GM18505 (cell line): Measurements from ENCODE around the gene SNIP1.
A peak's percentile ranks its signal among the peaks of the same experiment; 100 is the strongest.
"Not testable (repeated sequence)": the region's sequence is repeated elsewhere in the genome, so short reads cannot be mapped to it uniquely, and the experiment has no call there.

Experiments used
- ATAC-seq: cut with Tn5 transposase; IDR thresholded peaks from one replicate; pipeline ENCODE4 v1.9.1; 2021; ENCODE audit not compliant: unreplicated experiment
- POLR2A ChIP-seq: IDR thresholded peaks from 4 replicates; pipeline ENCODE4 v1.6.1; 2011; ENCODE audit warnings: borderline replicate concordance; ENCODE audit not compliant: insufficient read depth, insufficient read length; ENCODE audit errors: extremely low read depth

The SNIP1 gene

DNA sequence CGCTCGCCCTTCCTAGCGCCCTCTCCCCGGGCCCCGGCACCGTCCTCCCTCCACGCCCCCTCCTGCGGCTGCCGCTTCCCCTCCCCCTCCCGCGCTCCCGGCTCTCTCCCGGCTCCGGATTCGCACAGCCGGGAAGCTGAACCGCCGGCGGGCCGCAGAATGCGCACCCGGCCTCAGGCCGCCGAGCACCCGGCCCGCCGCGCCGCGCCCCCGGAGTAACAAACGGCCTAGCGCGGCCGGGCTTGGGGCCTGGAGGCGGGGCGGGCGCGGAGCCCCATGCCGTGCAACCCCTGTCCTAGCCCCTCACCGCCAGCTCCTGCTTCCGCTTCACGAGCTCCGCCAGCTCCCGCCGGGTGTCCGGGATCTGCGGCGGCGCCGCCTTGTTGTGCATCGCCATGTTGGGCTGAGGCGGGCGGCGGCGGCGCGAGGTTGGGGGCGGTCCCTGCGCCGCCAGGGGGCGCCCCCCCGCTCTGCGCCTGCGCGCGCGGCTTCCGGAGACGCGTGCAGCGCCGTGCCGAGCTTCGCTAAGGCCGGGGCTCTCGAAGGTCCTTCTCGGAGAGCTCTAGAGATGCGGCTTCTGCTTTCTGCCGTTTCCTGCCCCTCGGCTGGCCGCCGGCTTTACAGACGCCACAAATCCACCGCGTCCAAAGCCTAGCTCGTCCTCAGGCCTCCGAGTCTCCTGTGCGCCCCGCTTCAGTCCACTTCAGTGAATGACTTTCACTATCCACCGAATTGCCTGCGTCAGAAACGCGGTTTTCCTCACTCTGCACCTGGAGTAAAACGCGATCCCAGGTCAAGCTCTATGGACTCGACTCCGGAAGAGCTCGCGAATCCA, 39.5 kb downstream of the SNIP1 start, which contains the start of gene MEAF6:
TSS of gene MEAF6 (minus strand) at position 417 of the 835 bp plus-strand sequence. CDS start at position 397, 20 bp downstream.
- TF ChIP-seq POLR2A: peak; percentile 93
- ATAC-seq: peak; percentile 86

DNA sequence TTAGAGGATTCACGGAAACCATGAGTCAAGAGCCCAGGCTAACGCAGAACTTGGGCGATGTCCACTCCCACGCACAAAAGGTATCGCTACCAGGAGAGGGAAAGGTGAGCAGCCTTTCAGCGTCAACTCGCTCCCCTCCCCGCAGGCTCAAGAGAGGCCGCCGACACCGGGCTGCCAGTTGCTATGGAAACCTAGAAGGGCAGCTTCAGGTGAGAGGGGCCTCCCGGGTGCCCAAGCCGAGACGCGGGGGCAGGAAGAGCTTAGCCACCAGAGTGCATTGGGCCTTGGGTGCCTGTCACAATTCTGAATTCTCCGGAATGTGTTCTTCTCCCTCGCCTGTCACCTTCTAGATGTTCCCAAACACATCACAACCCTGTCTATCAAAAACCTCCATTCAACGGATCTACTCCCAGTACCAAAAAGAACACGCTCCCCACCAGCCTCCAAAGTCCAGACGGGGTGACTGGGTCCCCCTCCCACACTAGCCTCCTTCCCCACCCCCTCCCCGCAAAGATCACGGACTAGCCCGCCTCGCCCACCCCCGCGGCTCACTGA, 40.2 kb downstream of the SNIP1 start:
- no peak for TF ChIP-seq POLR2A
- ATAC-seq: peak; percentile 25

DNA sequence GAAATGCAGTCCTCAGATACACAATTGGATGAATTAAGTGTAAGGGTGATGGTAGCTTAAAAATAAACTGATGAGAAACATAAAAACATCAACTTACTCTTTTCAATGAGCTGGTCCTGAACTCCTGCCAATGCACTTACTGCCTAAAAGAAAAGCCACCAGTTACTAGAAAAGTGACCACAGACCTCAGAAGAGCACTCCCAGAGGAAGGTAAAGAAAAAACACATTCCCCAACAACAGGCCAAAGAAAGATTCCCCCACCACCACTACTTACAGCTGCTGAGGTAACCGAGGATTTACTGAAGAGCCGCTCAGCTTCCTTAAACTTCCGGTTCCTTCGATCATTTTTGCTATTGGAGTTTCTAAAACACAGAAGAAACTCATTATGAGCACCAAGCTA, 44.9 kb downstream of the SNIP1 start:
- TF ChIP-seq POLR2A: no peak
- no peak for ATAC-seq

- no peak for TF ChIP-seq POLR2A
These were observed 47.4 kb downstream of the SNIP1 start for GRCh38 chr1:37506740-37507139.

DNA sequence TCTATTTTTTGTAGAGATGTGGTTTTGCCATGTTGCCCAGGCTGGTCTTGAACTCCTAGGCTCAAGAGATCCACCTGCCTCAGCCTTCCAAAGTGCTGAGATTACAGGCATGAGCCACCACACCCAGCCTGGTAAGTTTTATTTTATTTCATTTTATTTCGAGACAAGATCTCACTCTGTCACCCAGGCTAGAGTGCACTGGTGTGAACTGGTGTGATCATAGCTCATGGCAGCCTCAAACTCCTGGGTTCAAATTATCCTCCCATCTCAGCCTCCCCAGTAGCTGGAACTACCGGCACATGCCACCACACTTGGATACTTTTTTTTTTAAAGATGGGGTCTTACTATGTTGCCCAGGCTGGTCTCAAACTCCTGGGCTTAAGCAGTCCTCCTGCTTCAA, 51.3 kb downstream of the SNIP1 start:
- ATAC-seq: not testable (repeated sequence)

More at GRCh38 chr1:37506740-37507139, 47.4 kb downstream of the SNIP1 start:
- ATAC-seq: no peak

- ATAC-seq: no peak
These were observed 52.0 kb downstream of the SNIP1 start for GRCh38 chr1:37502104-37502503.

GRCh38 chr1:37501661-37502060, 52.4 kb downstream of the SNIP1 start:
- no peak for TF ChIP-seq POLR2A
- no peak for ATAC-seq

More at GRCh38 chr1:37502104-37502503, 52.0 kb downstream of the SNIP1 start:
- TF ChIP-seq POLR2A: no peak

DNA sequence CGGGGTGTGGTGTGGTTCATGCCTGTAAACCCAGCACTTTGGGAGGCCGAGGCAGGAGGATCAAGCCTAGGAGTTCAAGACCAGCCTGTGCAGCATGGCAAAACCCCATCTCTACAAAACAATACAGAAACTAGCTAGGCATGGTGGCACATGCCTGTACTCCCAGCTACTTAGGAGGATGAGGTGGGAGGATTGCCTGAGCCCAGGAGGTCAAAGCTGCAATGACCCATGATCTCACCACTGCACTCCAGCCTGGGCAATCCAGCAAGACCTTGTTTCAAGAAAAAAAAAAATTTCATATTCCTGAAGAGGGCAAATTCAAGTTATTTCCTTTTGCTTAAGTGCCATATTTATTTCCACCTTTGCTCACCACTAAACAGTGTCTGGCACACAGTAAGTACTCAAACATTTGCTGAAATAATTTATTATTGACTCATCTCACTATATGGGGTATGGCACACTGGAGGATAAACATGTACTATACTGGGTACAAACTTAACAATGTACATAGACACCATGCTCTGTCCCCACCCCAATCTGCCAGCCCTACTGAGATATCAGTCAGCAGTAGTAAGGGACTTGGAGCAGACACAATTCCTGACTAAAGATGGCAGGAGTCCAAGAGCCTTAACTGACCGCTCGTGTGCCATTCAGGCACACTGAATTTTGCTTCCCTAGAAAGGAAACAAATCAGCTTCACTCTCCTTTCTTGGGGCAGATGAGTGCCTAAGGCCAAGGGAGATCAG, 55.0 kb downstream of the SNIP1 start:
- TF ChIP-seq POLR2A: no peak

DNA sequence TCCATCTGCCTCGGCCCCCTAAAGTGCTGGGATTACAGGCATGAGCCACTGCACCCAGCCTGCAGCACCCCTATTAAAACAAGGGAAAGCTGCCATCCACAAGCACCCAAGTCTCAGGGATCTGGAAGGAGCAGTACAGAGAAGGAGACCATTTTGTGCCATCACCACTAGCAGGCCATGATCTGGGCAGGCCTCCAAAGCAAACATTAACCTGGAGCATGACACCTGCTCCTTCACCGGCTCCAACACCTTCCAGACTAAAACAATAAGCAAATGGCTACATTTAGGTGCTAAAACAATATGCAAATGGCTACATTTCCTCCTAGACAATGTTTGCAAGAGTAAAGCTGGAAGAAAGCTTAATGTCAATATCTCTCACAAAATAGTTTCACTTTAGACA, 56.3 kb downstream of the SNIP1 start:
- no peak for TF ChIP-seq POLR2A
- ATAC-seq: no peak

More for the DNA sequence above, 55.0 kb downstream of the SNIP1 start:
- no peak for ATAC-seq

DNA sequence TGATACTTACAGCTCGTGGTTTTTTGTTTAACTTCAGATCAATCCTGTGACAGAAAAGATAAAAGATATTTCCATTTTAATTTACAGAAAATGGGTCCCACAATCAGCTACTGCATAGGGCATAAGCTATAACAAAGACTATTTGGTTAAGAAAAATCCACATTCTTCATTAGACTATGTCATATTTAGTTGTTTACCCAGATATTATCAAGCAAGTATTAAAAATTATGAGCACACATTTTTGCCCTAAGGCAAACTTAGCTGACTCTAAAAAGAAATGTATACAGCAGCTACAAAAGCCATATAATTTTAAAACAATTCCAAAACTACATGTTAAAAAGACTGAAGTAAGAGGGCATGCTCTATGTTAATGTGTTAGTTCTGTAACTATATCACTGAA, 58.2 kb downstream of the SNIP1 start:
- ATAC-seq: no peak
- no peak for TF ChIP-seq POLR2A

DNA sequence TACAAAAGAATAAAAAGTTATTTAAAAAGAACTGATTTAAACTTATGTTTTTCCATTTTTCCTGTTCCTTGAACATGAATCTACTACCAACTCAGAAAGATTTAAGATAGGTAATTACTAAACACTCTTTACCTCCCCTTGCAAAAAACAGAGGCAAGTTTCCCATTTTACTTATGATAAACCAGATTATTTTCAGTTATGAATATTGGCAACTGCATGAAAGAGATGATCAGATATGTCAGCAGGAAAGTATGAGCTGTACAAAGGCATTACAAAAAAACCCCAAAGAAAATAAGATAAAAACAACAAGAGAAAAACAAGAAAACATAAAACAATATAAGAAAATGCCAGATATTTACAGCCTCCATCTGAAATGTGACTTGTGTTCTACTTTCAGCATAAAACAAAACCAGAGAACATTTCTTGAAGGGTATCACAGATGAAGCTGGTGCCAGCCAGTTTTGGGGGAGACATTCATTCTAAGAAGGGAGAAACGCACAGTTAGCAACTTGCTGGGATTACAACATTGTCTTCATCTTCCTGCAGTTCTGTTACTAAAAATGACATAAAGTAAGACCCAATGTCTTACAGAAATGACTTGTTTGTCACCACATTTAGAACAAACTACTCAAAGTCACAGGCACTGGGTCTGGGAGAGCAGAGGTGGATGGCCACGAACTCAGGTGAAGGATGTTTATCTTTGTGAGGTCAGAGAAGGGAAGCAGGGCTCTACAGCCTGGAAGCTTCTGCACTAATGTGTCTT, 60.6 kb downstream of the SNIP1 start:
- no peak for ATAC-seq

GRCh38 chr1:37487619-37487984, 66.5 kb downstream of the SNIP1 start:
- no peak for ATAC-seq
- no peak for TF ChIP-seq POLR2A

More for the DNA sequence above, 60.6 kb downstream of the SNIP1 start:
- TF ChIP-seq POLR2A: no peak

- ATAC-seq: no peak
- no peak for TF ChIP-seq POLR2A
These were observed 67.1 kb downstream of the SNIP1 start for GRCh38 chr1:37486680-37487618.
